Stimulated activated CD4-positive, alpha-beta T cell treated with anti-CD3 and anti-CD28 coated beads, TNF-alpha, amount 100 ng/mL, for 1 hour (primary cell): ENCODE results near the gene PPM1F.

ENCODE experiments used
- DNase-seq, 3 donors: peaks; one replicate each; pipeline ENCODE4 v3.0.0-alpha.2; 2020; ENCODE audit warnings: low read depth in 3 of 3, low spot score in 1 of 3

Gene PPM1F

GRCh38 chr22:21952586-21953571, at the start of gene PPM1F:
Gene PPM1F, minus strand, starts transcription at chr22:21952848. Its CDS starts 6,800 bp downstream, at chr22:21946048.
- peak; percentile 75 to 95 (median 89) for DNase-seq

- no peak for DNase-seq
Measured at GRCh38 chr22:22001664-22002525, 49.2 kb upstream of the PPM1F start.

GRCh38 chr22:21998595-21999247, 46.1 kb upstream of the PPM1F start:
- DNase-seq, result no peak

- no peak for DNase-seq
Measured at GRCh38 chr22:21996175-21996720, 43.6 kb upstream of the PPM1F start.

- no peak for DNase-seq
Measured at GRCh38 chr22:21995660-21996059, 43.0 kb upstream of the PPM1F start.

- no peak for DNase-seq
Measured at GRCh38 chr22:21994881-21995444, 42.3 kb upstream of the PPM1F start.

- no peak for DNase-seq
Measured at GRCh38 chr22:21992593-21993237, 40.1 kb upstream of the PPM1F start.

GRCh38 chr22:21991774-21992173, 39.1 kb upstream of the PPM1F start:
- no peak for DNase-seq

GRCh38 chr22:21991304-21991596, 38.6 kb upstream of the PPM1F start:
- no peak for DNase-seq

GRCh38 chr22:21990445-21991303, 38.0 kb upstream of the PPM1F start:
- DNase-seq, result no peak

- no peak for DNase-seq
Measured at GRCh38 chr22:21989049-21989448, 36.4 kb upstream of the PPM1F start.

GRCh38 chr22:21985214-21985613, 32.6 kb upstream of the PPM1F start:
- DNase-seq, result no peak

- no peak for DNase-seq
Measured at GRCh38 chr22:21984793-21985192, 32.1 kb upstream of the PPM1F start.

GRCh38 chr22:21982338-21982965, 29.8 kb upstream of the PPM1F start, which contains the start of gene TOP3B:
Gene TOP3B, minus strand, starts transcription at chr22:21982787. Its CDS starts 7,078 bp downstream, at chr22:21975709.
- DNase-seq, result peak; percentile 55 to 81 (median 67)

- no peak for DNase-seq
Measured at GRCh38 chr22:21981874-21982273, 29.2 kb upstream of the PPM1F start.

- no peak for DNase-seq
Measured at GRCh38 chr22:21980547-21980946, 27.9 kb upstream of the PPM1F start.

- no peak for DNase-seq
Measured at GRCh38 chr22:21978564-21979386, 26.1 kb upstream of the PPM1F start.

- no peak for DNase-seq
Measured at GRCh38 chr22:21977814-21978213, 25.2 kb upstream of the PPM1F start.
